GM21367 (cell line): ENCODE data around the gene PPP1R3C.
A peak's percentile ranks its signal among the peaks of the same experiment; 100 is the strongest.

Experiments used
- ATAC-seq: cut with Tn5 transposase; IDR thresholded peaks from one replicate; pipeline ENCODE4 v1.9.1; 2021; ENCODE audit not compliant: unreplicated experiment

Gene PPP1R3C

DNA sequence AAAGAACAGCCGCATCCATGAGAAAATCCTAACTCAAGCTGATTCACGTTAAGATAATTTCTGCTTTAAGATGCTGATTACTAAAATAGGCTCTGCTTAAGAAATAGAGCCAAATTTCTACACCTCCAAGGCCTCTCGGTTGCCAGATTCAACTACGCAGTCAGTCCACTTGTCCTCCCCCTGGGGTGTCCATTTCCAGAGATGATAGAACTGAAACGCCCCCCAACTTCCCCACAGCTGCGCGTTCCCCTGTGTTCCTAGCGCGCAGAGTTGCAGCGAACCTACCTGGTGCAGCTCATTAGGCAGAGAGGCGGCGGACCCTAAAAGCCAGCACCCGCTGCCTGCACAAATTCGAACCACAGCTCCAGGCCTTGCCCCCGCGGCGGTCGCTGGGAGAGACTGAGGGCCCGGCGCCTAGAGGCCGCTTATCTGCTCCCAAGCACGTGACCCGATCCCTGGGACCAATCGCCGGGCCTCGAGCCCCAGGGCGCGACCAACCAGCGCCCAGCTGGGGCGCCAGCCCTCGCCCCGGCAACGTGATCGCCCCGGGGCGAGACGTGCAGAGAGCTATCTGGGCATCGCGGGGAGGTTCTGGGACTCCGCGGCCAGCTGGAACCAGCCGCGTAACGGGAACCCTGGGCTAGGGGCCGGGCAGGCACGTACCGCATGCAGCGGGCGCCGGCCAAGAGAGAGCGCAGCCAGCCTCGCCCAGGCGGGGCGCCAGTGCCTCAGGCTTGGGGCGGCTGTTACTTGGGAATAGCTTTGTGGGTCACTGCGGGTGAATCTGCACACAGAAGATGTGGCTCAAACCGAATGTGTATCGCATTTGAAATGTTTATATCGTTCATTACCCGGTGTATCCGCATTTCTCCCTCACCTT is at the start of gene PPP1R3C:
TSS of gene PPP1R3C (minus strand) at position 401 of the 880 bp plus-strand sequence. CDS start at position 299, 102 bp downstream.
- peak; percentile 59 for ATAC-seq

DNA sequence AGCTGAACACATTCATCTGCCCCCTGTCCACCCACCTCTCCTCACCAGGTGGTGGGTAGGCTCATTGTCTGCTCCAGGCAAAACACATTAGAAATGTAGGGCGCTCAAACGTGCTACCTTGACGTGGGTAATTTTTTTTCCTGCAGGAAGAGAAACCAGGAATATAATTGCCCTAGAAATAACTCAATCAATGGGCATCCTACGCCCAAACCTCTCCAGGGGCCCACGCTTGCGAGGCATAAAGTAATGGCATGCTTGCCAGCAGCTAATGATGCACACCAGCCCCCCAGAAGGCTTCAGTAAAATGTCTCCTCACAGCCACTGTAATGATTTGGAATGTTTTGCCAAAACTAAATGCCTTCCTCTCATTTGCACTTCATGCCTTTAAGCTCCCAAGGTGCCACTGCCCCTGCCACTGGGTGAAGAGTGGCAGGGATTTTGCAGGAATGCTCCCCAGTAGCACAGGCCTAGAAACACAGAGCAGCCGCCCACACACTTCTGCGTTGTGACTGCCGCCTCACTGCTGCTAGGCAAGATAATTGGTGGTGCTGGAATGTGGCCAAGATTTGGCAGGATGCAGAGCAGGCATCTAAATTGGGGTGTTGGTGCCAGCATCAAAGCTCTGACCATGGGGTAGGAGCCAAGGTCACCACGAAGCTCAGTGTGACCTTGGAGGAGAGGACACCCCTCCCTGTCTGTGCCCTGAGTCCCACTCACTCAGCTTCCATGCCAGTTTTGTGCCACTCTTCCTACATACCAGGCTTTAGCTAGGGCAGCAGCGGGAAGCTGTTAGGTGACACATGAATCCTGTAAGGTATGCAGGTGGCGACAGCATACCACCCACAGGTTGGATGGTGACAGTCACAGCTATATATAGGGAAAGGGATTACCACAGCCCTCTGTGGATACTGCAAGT is 48.7 kb upstream of the PPP1R3C start:
- ATAC-seq, result no peak

DNA sequence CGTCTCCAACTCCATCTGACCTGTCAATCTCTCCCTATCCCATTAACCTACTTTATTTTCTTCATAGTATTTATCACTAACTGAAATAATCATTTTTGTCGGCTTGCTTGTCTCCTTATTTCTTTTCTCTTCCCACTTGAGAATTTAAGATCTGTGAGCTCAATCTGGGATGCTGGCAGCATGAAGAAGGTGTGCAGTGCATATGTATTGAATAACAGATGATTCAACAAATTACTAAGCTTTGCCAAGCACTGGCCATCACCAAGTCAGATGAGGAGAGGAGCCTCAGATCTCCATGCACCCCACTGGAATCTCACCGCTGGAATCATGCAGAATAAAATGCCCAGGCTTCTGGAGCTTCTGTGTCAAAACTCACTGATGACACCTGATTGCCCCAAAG is 47.6 kb upstream of the PPP1R3C start:
- no peak for ATAC-seq

DNA sequence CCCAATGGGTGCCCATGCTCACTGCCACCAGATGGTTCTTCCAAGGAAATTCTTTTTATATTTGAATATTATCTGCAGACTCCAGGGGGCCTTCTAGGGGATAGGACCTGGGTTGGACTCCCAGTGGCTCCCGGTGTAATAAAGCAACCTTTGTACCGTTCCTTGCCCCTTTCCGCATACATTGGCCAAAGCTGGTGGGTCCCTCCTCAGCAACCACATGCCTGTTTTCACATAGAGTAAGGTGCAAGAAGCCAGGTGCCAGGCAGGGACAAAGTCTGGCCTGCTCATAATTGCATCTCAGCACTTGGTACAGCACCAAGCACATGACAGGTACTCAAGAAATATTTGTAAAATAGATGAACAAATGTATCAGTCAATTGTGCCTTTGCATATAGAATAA is 46.4 kb upstream of the PPP1R3C start:
- ATAC-seq, result no peak

DNA sequence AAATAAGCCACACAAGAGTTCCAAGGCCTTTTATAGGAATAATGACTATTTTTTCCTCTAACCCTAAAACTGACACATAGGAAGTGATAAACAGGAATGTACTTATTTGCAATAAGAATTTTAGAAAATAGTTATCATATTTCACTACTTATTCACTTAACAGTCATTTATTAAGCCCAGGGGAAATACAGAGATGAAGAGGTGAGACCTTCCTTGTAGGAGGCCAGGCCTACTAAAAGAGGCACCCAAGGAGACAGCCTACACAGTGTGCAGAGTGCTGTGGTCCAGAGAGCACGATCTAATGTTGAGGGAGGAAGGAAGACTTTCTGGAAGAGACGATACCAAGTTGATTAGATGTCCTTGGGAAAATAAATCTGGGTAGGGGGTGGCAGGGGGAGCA is 45.0 kb upstream of the PPP1R3C start:
- no peak for ATAC-seq

DNA sequence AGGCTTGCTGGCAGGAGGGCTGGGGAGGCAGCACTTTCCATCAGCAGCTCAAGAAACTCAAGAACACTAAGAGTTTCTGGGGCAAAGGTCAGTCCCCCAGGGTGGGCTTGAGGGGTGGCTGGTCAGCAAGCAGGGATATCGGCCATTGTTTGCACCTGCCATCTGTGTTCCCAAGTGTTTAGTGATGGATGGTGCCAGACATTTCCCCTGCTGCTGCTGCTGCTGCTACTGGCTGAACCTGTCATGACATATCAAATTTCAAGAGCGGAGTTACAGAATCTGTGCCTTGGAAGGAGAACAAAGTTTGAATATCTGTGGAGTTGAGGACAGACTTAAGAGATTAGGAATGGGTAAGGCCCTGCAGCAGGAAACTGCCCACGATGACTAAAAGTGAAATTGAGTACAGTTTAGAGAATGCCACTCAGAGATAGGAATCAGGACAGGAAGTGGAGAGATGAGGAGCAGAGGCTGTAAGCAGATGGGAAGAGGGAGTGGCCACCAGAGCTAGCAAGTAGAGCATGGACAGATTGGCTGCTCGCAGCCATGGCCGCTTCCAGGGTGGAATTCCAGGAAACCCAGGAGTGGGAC is 39.2 kb upstream of the PPP1R3C start:
- no peak for ATAC-seq

DNA sequence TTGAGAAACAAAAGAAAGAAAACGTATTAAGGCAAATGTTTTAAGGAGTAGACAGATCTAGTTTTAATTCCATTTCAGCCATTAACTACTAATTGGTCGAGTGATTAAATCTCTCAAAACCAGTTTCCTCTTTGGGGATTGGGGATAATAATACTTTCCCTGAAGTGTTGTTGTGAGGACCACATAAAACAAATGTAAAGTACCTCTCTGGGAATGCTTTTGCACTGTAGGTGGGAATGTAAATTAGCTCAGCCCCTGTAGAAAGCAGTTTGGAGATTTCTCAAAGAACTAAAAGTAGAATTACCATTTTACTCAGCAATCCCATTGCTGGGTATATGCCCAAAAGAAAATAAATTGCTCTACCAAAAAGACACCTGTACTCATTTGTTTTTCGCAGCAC is 36.0 kb upstream of the PPP1R3C start:
- no peak for ATAC-seq

DNA sequence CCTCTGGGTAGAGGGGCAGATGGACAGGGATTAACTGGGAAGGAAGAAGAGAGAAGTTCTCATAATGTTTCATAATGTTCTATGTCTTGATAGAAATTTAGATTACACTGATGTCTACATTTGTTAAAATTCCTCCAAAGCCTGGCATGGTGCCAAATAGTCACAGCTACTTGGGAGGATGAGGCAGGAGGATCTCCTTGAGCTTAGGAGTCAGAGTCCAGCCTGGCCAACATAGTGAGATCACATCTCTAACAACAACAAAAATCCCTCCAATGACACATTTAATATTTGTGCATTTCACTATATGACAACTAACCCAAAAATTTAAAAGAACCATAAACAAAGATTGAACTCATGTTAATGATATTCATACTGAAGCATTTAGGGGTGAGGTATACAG is 33.0 kb upstream of the PPP1R3C start:
- ATAC-seq, result no peak

DNA sequence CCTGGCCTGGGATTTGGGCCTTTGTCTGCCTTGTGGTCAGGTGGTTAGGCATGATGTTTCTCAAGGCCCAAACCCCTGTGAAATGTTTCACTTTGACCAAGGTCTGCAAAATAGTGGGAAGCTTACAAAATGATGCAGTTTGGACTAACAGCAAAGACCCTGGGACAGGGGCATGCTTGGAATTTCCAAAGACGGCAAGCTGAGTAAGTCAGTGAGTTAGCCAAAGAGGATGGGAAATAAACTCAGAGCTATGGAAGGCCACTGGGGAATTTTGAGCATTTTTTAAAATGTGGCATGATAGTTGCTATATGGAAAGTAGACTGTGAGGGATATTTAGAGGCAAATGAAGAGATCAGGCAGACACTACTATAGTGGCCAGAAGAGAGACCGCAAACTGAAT is 31.6 kb upstream of the PPP1R3C start:
- no peak for ATAC-seq

DNA sequence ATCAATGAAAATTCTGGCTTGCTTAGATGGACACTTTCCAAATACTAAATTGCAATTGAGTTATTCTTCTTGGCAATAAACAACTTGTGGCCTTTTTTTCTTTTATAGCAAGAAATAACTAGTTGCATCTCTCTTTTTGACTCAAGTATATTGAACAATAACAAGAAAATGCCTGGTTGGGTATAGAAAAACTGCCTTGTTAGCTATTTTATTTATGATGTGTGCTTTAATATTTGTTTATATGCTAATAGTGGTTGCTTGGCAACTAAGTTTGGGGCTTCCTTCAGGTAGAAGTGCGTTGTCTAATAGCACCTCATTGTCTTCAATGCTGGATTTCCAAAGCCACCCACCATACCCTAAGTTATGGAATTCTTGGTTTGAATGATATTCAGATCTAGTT is 30.1 kb upstream of the PPP1R3C start:
- no peak for ATAC-seq

DNA sequence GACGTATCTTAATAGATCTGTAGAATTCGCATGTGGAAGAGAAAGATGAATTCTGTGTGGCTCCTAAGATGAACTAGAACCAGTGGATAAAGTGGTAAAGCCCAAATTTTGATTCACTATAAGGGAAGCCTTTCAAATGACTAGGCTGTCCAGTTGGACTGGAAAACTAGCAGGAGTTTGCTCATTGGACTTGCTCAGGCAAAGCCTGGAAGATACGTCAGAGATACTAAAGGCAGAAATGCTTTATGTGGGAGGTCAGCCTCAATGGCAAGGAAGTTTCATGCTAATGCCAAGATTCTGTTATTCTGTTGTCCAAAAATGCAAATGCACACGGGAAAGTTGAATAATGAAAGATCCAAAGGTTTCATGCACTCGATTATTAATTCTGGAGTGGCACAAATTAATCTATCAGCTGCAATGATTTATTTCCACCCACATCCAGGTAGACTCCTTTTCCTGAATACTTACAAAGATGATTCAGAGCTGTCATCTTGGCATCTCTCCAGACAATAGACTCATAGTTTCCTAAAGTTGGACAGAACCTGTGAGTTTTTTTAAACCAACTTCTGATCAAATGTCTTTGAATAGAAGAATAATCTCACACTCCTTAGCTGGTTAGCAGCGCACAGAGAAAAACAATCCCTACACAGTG is 20.5 kb upstream of the PPP1R3C start:
- ATAC-seq, result no peak

DNA sequence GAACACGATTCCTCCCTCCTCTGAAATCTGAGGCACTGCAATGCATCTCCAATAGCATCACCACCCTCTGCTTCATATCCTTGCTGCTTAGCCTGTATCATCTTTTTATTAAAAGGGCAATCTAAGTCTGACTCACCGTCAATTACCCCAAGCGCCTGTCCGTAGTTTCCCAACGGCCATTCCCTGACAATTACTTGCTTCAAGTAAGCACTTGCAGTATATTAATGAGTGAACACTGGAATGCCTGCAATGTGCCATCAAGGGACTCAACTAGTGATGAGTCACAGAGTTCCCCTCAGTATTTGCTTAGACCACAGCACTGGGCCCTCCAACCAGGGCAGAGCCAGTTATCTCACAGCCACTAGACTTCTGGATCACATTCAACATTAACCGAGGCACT is 19.5 kb upstream of the PPP1R3C start:
- no peak for ATAC-seq

DNA sequence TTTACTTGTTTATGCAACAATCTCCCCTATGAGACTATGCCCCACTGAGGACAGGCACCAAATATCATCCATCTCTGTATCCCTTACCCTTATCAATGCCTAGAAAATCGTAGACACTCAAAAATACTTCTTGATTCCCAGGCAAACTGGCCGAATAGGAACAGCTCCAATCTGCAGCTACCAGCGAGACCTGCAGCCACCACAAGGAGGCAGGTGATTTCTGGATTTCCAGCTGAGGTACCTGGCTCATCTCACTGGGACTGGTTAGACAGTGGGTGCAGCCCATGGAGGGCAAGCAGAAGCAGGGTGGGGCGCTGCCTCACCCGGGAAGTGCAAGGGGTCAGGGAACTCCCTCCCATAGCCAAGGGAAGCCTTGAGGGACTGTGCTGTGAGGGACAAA is 10.8 kb upstream of the PPP1R3C start:
- no peak for ATAC-seq

DNA sequence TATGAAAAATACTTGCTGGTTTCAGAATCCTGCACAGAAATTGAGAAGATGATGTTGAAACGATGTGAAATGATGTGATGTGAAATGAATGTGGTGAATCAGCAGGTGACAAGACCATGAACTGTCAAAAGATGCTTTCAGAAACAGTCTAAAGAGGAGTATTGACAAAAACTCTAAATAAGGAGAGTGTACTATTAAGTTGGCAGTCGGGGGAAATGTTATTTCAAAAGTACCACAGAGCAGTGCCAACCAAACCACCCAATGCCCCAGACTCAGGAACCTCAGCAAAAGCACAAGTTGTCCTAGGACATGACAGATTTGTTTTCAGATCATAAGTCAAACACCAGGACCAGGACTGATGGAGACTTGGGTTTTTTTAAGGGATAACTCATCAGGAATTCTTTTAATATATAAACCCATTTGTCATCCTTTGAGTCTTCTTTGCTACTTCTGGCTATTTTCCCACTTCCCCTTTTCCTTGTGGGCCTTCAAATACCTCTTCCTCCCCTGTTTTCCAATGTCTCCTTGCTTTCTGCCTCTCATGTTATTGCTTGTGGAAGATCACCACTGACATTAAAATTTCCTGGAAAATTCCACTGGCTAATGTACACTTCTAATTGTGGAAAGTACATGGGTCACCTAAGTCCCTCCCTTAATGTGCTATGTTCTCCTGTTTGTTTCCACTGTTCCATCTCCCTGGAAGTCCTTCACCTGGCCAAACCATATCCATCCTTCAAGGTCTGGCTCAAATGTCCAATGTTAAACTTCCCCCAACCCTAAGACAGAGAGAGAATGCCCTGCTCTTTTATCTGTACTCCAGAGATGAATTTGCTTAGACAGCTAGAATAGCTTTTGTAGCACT is 10.2 kb upstream of the PPP1R3C start:
- ATAC-seq, result no peak

DNA sequence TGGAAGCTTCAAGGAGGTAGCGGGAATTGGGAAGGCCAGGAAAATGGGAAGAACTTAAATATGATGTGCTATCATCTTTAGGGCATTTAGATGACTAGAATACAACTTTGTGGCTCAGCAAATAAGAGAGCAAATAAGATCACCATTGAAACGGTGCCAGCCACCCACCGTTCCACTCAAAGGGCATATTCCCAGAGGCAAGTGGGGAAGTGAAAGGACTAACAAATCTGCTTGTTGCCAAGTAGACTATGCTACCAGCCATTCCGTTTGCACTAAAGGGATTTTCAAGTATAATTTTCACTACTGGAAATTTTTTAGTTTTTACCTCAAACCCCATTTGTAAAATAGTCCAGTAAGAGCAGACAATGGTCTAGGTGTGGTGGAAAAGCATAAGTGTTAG is 4.0 kb upstream of the PPP1R3C start:
- no peak for ATAC-seq

DNA sequence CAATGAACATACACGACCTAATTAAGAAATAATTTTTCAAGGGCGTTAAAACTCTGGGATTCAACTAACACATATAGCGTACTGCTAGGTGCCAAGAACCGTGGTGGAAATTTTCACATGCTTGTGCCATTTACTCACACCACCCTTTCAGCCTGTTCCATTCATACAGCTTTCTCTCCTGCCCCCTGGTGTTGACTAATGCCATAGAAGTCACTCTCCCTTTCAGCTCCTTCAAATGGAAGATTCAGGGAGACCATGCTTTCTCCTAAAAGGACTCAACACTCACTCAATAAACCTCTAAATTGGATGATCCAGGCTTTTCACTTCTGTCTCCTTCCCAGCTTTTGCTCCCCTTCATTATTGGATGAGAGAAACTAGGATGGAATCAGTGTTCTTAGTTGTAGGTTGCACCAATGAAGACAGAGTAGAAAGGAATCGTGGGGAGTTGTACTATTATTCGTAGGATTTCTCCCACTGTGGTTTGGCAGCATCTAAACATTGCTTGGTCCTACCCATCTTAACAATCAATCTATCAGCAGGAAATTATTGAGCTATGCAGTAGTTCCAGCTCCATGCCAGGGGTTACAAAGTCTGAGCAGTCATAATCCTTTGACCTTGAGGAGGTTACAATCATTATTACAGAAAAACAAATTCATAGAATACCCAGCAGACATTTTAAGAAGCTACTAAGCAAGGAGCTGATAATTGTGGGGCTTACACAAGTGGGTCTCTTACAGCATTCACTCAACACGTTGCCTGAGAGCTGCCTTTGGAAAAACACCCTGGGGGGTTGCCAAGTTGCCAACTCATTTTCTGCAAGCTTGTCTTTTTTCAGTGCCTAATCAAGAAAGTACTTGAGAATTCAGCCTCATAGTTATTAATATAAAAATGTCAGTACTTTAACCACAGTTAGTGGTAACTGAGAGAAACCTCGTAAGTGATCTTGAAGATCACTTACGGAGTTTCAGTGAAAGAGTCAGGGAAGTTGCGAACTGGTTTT is 2.8 kb upstream of the PPP1R3C start:
- ATAC-seq, result no peak

DNA sequence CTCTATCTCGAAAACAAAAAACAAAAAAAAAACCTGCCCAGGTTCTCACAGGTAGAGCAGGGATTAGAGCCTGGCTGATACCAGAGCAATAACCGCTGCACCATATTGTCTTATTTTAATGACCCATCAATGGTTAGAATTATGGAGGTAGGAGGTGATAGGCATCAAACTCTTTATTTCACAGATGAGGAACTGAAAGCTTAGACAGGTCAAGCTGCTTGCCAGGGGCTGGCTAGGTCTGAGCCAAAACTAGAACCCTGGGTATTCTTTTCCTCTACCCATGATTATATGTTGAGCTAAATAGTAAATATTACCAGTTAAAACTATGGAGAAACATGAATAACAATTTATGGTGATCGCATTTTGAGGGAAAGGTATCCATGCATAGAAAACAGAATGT is 2.0 kb upstream of the PPP1R3C start:
- ATAC-seq, result no peak

DNA sequence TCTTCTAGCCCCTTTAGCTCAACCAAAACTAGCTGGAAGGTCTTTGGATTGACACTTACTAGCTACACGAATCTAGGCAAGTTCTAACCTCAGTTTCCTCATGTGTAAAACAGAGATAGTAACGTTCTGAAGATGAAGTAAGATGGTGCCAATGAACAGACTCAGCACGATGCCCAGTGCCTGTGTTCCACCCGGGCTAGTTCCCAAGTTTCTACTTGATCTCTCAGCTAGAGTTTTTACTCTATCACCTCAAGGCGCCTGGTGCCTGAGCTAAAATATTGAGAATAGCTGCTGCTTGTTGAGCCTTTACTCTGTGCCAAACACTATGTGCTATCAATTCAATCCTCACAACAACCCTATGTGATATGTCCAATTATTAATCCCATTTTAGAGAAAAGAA is 1.4 kb upstream of the PPP1R3C start:
- ATAC-seq, result no peak

DNA sequence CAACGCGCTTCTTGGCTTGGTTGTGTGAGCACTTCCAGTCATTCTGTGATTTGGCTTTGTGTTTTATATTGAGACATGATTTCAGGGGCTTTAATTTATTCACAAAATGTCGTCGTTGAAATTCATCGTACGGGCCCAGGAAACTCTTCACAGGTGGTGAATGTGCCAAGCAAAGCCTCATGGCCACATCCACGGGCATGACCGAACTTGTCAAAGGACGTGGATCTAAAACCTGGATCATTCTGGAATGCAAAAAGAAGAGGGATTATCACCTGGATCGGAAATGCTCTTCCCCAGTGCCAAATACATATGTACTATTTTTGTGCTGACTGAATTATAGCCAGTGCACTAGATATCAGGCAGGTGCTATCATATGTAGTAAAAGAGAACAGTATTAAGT is 2.2 kb downstream of the PPP1R3C start:
- ATAC-seq, result no peak
